Uterus (tissue), 4 donors: ENCODE results near the gene TUB. TPM values are rescaled to one million over a fixed set of nuclear protein-coding genes. Genes with fewer than 3 reads are reported as not detected.

Source experiments
- DNase-seq, 2 donors: peaks; one replicate each; pipeline ENCODE4 v3.0.0-alpha.2; 2019 to 2020
- H3K27ac ChIP-seq, 2 donors: fragments of 200-600 bp; sonication (generic); 1 replicate in 1 of 2; 2 replicates in 1 of 2; pipeline ENCODE4 v1.5.1; 2016 to 2018
- H3K27me3 ChIP-seq, 2 donors: fragments of 200-600 bp; sonication (generic); one replicate each; pipeline ENCODE4 v1.5.1; 2018 to 2019; ENCODE audit warnings: control low read depth in 1 of 2
- H3K36me3 ChIP-seq, 2 donors: fragments of 200-600 bp; sonication (generic); one replicate each; pipeline ENCODE4 v1.5.1; 2019; ENCODE audit warnings: control low read depth in 1 of 2
- H3K4me1 ChIP-seq, 2 donors: fragments of 200-600 bp; sonication (generic); one replicate each; pipeline ENCODE4 v1.5.1; 2018 to 2019; ENCODE audit warnings: control low read depth in 1 of 2
- H3K4me3 ChIP-seq, 2 donors: fragments of 200-600 bp; sonication (generic); 1 replicate in 1 of 2; 2 replicates in 1 of 2; pipeline ENCODE4 v1.5.1; 2018 to 2019; ENCODE audit warnings: mild to moderate bottlenecking in 1 of 2
- H3K9me3 ChIP-seq, 2 donors: fragments of 200-600 bp; sonication (generic); one replicate each; pipeline ENCODE4 v1.5.1; 2019; ENCODE audit warnings: control low read depth in 1 of 2
- CTCF ChIP-seq, 4 experiments: fragments of 200-600 bp in 2 of 4; fragments of 450-650 bp in 2 of 4; sonication (generic) in 2 of 4; IDR thresholded peaks; one replicate each; pipeline ENCODE4 v1.5.1; 2016 to 2019; ENCODE audit warnings: antibody characterized with exemption in 4 of 4, mild to moderate bottlenecking in 2 of 4, moderate library complexity in 1 of 4
- POLR2A ChIP-seq, 2 donors: fragments of 450-650 bp; IDR thresholded peaks; one replicate each; pipeline ENCODE4 v1.6.1; 2016; ENCODE audit warnings: antibody characterized with exemption in 2 of 2, mild to moderate bottlenecking in 1 of 2, moderate library complexity in 1 of 2
- intact Hi-C: fragments of 100-400 bp; cut with DNase I; formaldehyde crosslinking; loops from one replicate; pipeline ENCODE4 v1.15.1; 2023; ENCODE audit warnings: low total_unique reads
- total RNA-seq, 4 donors: library from RNA; depleted of rRNA in 3 of 4; stranded (reverse); fragments of >200 nt in 3 of 4; gene quantifications; one replicate each; pipeline versions ENCODE4 v1.1.0 to v1.2.4, GENCODE V29; 2014 to 2023
- donor health status: DM: yes; HTN: yes; CAD: no.

Gene TUB
- total RNA-seq, 4 donors from 2014 or later: 12.6 to 57.4 (median 37.8) TPM

GRCh38 chr11:8075119-8075726 is 5.8 kb upstream of the TUB start:
- TF ChIP-seq CTCF (IDR thresholded peaks at IDR 0.05) (no peak), POLR2A (IDR thresholded peaks at IDR 0.05) (no peak)
- intact Hi-C loops: no loop called here
- H3K4me1 ChIP-seq: no peaks in the 10 kb centered on the region

GRCh38 chr11:8079111-8079675 is 1.8 kb upstream of the TUB start:
- H3K27me3 ChIP-seq: no peaks in the 10 kb centered on the region
- no peaks in the 10 kb centered on the region for H3K36me3 ChIP-seq
- TF ChIP-seq CTCF (IDR thresholded peaks at IDR 0.05) (no peak), POLR2A (IDR thresholded peaks at IDR 0.05) (no peak)
- no peak for DNase-seq
- intact Hi-C loops: no loop called here
- peaks cover 0 to 8% of the 10 kb centered on the region in 2 donors for H3K4me1 ChIP-seq
- no peaks in the 10 kb centered on the region for H3K9me3 ChIP-seq
- no peak overlapping the region for H3K4me3 ChIP-seq
- no peak overlapping the region for H3K27ac ChIP-seq

More at GRCh38 chr11:8075119-8075726, 5.8 kb upstream of the TUB start:
- Histone ChIP-seq H3K9me3 (no peaks in the 10 kb centered on the region), H3K27ac (no peak overlapping the region), H3K27me3 (no peaks in the 10 kb centered on the region), H3K36me3 (no peaks in the 10 kb centered on the region), H3K4me3 (no peak overlapping the region)
- no peak for DNase-seq

- Histone ChIP-seq H3K4me3 (peak overlapping the region; percentile 49 to 67), H3K36me3 (no peaks in the 10 kb centered on the region), H3K27ac (peak overlapping the region; percentile 67 to 87), H3K9me3 (no peaks in the 10 kb centered on the region), H3K27me3 (no peaks in the 10 kb centered on the region), H3K4me1 (peaks cover 0 to 8% of the 10 kb centered on the region in 2 donors)
- TF ChIP-seq POLR2A (IDR thresholded peaks at IDR 0.05) (no peak), CTCF (IDR thresholded peaks at IDR 0.05) (no peak)
- no peak for DNase-seq
- intact Hi-C loops: no loop called here
Measured at GRCh38 chr11:8080069-8080670, 841 bp upstream of the TUB start.

DNA sequence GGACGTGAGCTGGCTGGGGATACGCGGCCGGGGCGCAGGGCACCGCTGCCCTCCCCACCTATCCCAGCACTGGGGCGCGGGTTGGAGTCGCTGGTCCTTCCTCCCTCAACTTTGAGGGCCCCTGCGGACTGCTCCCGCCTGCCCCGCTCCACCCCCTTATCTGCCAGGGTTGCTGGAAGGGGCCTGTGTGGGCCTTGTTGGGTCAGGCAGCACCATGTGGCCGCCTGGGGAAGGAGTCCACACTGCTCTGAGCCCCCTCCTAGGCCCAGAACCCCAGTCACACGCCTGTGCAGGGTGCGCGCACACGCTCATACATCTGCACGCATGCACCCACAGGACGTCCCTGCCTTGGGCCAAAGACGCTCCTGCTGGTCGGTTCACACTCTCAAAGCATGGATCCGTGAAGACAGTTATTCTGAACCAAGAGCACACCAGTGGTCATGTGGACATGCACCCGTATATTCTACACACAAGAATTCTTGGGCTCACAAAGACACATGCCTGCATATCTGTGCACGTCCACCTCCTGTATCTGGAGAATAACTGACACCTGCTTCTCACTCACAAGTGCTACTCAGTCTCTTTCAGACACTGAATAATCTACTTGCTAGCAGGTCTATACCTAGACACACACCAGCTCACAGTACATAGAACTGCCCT is 710 bp downstream of the TUB start:
- peak in 1 of 2 donors; percentile 50 for DNase-seq
- H3K27ac ChIP-seq: peak overlapping the region; percentile 67 to 87

More for the DNA sequence above, 710 bp downstream of the TUB start:
- peaks cover 0 to 12% of the 10 kb centered on the region in 2 donors for H3K4me1 ChIP-seq
- H3K36me3 ChIP-seq: no peaks in the 10 kb centered on the region
- no peak for TF ChIP-seq POLR2A (IDR thresholded peaks at IDR 0.05)
- no peak for TF ChIP-seq CTCF (IDR thresholded peaks at IDR 0.05)
- intact Hi-C loops: no loop called here
- no peaks in the 10 kb centered on the region for H3K9me3 ChIP-seq
- H3K4me3 ChIP-seq: peak overlapping the region; percentile 49 to 67
- H3K27me3 ChIP-seq: no peaks in the 10 kb centered on the region
